HEK293 (cell line): ENCODE results near the gene AQP10.
"Not testable (repeated sequence)": the region's sequence is repeated elsewhere in the genome, so short reads cannot be mapped to it uniquely, and the experiment has no call there.

Experiments
- CTCF ChIA-PET: fragments of 350-600 bp; formaldehyde crosslinking; extraction: SDS; loops from one replicate; lab custom pipeline; 2021; ENCODE audit warnings: antibody characterized with exemption; lab: Yijun Ruan, JAX
- POLR2A ChIA-PET: fragments of 300-600 bp; formaldehyde crosslinking; extraction: SDS; loops from one replicate; lab custom pipeline; 2020; ENCODE audit warnings: antibody characterized with exemption, inconsistent platforms; lab: Yijun Ruan, JAX
- H3K27ac ChIP-seq: fragments of 200-500 bp; sonication (Bioruptor generic); 2 replicates; pipeline ENCODE4 v1.5.1; 2014; ENCODE audit warnings: low read depth, low read length, control low read depth, inconsistent platforms; ENCODE audit errors: extremely low read depth
- H3K36me3 ChIP-seq, 2 experiments: fragments of 200-500 bp in 1 of 2; sonication (Bioruptor generic) in 1 of 2; 1 replicate in 1 of 2; 2 replicates in 1 of 2; pipeline ENCODE4 v1.5.1; 2014 to 2017; ENCODE audit warnings: inconsistent platforms in 2 of 2, low read length in 2 of 2; ENCODE audit not compliant: control insufficient read depth in 2 of 2, insufficient read depth in 1 of 2
- H3K4me1 ChIP-seq: fragments of 200-500 bp; sonication (Bioruptor generic); 2 replicates; pipeline ENCODE4 v1.5.1; 2014; ENCODE audit warnings: mild to moderate bottlenecking, low read length, inconsistent platforms; ENCODE audit not compliant: control insufficient read depth, insufficient read depth
- H3K4me3 ChIP-seq: 2 replicates; pipeline ENCODE4 v1.5.1; 2011; ENCODE audit warnings: low read depth, mild to moderate bottlenecking, control low read depth, low read length, moderate library complexity
- H3K9me3 ChIP-seq: fragments of 200-500 bp; sonication (Bioruptor generic); 2 replicates; pipeline ENCODE4 v1.5.1; 2014; ENCODE audit warnings: low read depth, low read length, inconsistent platforms; ENCODE audit not compliant: control insufficient read depth, insufficient read depth
- ZFHX2 ChIP-seq: fragments of 450-650 bp; formaldehyde crosslinking; conservative IDR thresholded peaks from 2 replicates; pipeline ENCODE4 v1.5.1; 2016; ENCODE audit warnings: missing biosample characterization, missing genetic modification characterization
- ZNF121 ChIP-seq: fragments of 450-650 bp; formaldehyde crosslinking; IDR thresholded peaks from 2 replicates; pipeline ENCODE4 v1.5.1; 2016; ENCODE audit warnings: missing biosample characterization, missing genetic modification characterization

The AQP10 gene

GRCh38 chr1:154373777-154374357, 53.0 kb downstream of the AQP10 start:
- CTCF ChIA-PET = interaction anchor here (0.7 to 1.7 kb wide), 3 partner anchors 12 to 39 kb away, joined by 3 to 4 read pairs (median 4); no protein-coding TSS in a partner anchor
- TF ChIP-seq ZFHX2 (tag by site-specific recombination) (peak; percentile 42; the same call in 1 of the 2 replicates), ZNF121 (tag by site-specific recombination) (0 out of 2 replicates have a peak, but pooled peaks have one; percentile 32)
- TF ChIP-seq, all 188 proteins: peak for 2; not testable (repeated sequence) for 186
- POLR2A ChIA-PET, H3K9me3 ChIP-seq, H3K36me3 ChIP-seq, H3K4me3 ChIP-seq, H3K4me1 ChIP-seq, H3K27ac ChIP-seq: not testable (repeated sequence)
